H9 (cell line): Measurements from ENCODE around the gene POU2F3. TPM values are rescaled to one million over a fixed set of nuclear protein-coding genes. Genes with fewer than 3 reads are reported as not detected.

Experiments
- DNase-seq: peaks from one replicate; pipeline ENCODE4 v3.0.0-alpha.2; 2017
- H2AFZ ChIP-seq: one replicate; pipeline ENCODE4 v1.6.1; 2013; ENCODE audit warnings: mild to moderate bottlenecking, low read length, control low read depth, moderate library complexity
- H2AK5ac ChIP-seq: 2 replicates; pipeline ENCODE4 v1.6.1; 2013; ENCODE audit warnings: low read length, control low read depth, mixed read lengths; ENCODE audit not compliant: insufficient read length
- H2BK120ac ChIP-seq: one replicate; pipeline ENCODE4 v1.6.1; 2013; ENCODE audit warnings: low read depth, mild to moderate bottlenecking, low read length, control low read depth, inconsistent platforms; ENCODE audit not compliant: poor library complexity, severe bottlenecking
- H2BK12ac ChIP-seq: 2 replicates; pipeline ENCODE4 v1.6.1; 2013; ENCODE audit warnings: low read length, control low read depth, mixed read lengths, low read depth; ENCODE audit not compliant: insufficient read length
- H2BK15ac ChIP-seq: 2 replicates; pipeline ENCODE4 v1.6.1; 2013; ENCODE audit warnings: low read depth, low read length, control low read depth
- H2BK20ac ChIP-seq: one replicate; pipeline ENCODE4 v1.6.1; 2013; ENCODE audit warnings: low read depth, mild to moderate bottlenecking, low read length, control low read depth, inconsistent platforms; ENCODE audit not compliant: poor library complexity, severe bottlenecking
- H2BK5ac ChIP-seq: 2 replicates; pipeline ENCODE4 v1.6.1; 2013; ENCODE audit warnings: low read length, control low read depth, mixed read lengths; ENCODE audit not compliant: insufficient read length
- H3K14ac ChIP-seq: 2 replicates; pipeline ENCODE4 v1.6.1; 2013; ENCODE audit warnings: low read length, control low read depth; ENCODE audit not compliant: insufficient read depth
- H3K18ac ChIP-seq: 2 replicates; pipeline ENCODE4 v1.6.1; 2013; ENCODE audit warnings: low read depth, mild to moderate bottlenecking, mixed read lengths, low read length, control low read depth; ENCODE audit not compliant: insufficient read length
- H3K23ac ChIP-seq: 2 replicates; pipeline ENCODE4 v1.6.1; 2013; ENCODE audit warnings: low read length, control low read depth, mixed read lengths, low read depth; ENCODE audit not compliant: insufficient read length
- H3K23me2 ChIP-seq: 2 replicates; pipeline ENCODE4 v1.6.1; 2013; ENCODE audit warnings: low read depth, mild to moderate bottlenecking, mixed read lengths, low read length, control low read depth; ENCODE audit not compliant: insufficient read length, poor library complexity, severe bottlenecking
- H3K27ac ChIP-seq: 2 replicates; pipeline ENCODE4 v1.5.1; 2013; ENCODE audit warnings: low read length, control low read depth, mixed read lengths, low read depth; ENCODE audit not compliant: insufficient read length
- H3K27me3 ChIP-seq: 2 replicates; pipeline ENCODE4 v1.6.1; 2013; ENCODE audit warnings: low read length, control low read depth, inconsistent platforms; ENCODE audit not compliant: insufficient read depth
- H3K4ac ChIP-seq: 2 replicates; pipeline ENCODE4 v1.6.1; 2013; ENCODE audit warnings: low read depth, mild to moderate bottlenecking, control low read depth, inconsistent platforms, low read length, moderate library complexity
- H3K4me1 ChIP-seq: 2 replicates; pipeline ENCODE4 v1.6.1; 2013; ENCODE audit warnings: low read length, control low read depth, inconsistent platforms; ENCODE audit not compliant: insufficient read depth
- H3K4me2 ChIP-seq: 2 replicates; pipeline ENCODE4 v1.6.1; 2013; ENCODE audit warnings: low read length, control low read depth, mixed read lengths; ENCODE audit not compliant: insufficient read length, insufficient read depth
- H3K56ac ChIP-seq: 2 replicates; pipeline ENCODE4 v1.6.1; 2013; ENCODE audit warnings: low read depth, mild to moderate bottlenecking, mixed read lengths, low read length, control low read depth; ENCODE audit not compliant: insufficient read length
- H3K79me1 ChIP-seq: 2 replicates; pipeline ENCODE4 v1.6.1; 2013; ENCODE audit warnings: low read depth, mild to moderate bottlenecking, moderate library complexity, low read length, control low read depth, inconsistent platforms; ENCODE audit not compliant: insufficient read depth, poor library complexity, severe bottlenecking
- H3K79me2 ChIP-seq: 2 replicates; pipeline ENCODE4 v1.6.1; 2013; ENCODE audit warnings: low read length, control low read depth, inconsistent platforms; ENCODE audit not compliant: insufficient read depth
- H3K9ac ChIP-seq: 2 replicates; pipeline ENCODE4 v1.6.1; 2013; ENCODE audit warnings: low read length, control low read depth, mixed read lengths; ENCODE audit not compliant: insufficient read length; ENCODE audit errors: extremely low read depth
- H3K9me3 ChIP-seq: one replicate; pipeline ENCODE4 v1.6.1; 2013; ENCODE audit warnings: low read depth, low read length, inconsistent platforms; ENCODE audit not compliant: control insufficient read depth
- H3T11ph ChIP-seq: one replicate; pipeline ENCODE4 v1.6.1; 2013; ENCODE audit warnings: mild to moderate bottlenecking, low read length, control low read depth, inconsistent platforms
- H4K20me1 ChIP-seq: one replicate; pipeline ENCODE4 v1.6.1; 2013; ENCODE audit not compliant: control insufficient read depth, insufficient read length, insufficient read depth
- H4K5ac ChIP-seq: 2 replicates; pipeline ENCODE4 v1.6.1; 2013; ENCODE audit warnings: low read depth, mild to moderate bottlenecking, mixed read lengths, low read length, control low read depth; ENCODE audit not compliant: insufficient read length
- H4K8ac ChIP-seq: replicated peaks from 2 replicates; pipeline ENCODE4 v1.6.1; 2013; ENCODE audit warnings: low read length, control low read depth, mixed read lengths, low read depth; ENCODE audit not compliant: insufficient read length
- H4K91ac ChIP-seq: 2 replicates; pipeline ENCODE4 v1.6.1; 2013; ENCODE audit warnings: low read depth, mild to moderate bottlenecking, moderate library complexity, mixed read lengths, low read length, control low read depth; ENCODE audit not compliant: insufficient read length
- H3K27ac Mint-ChIP-seq, 3 experiments: 2 replicates in 2 of 3; 3 replicates in 1 of 3; pipeline ENCODE4 v1.8.0; 2020 to 2021; ENCODE audit warnings: mixed read lengths in 3 of 3, mild to moderate bottlenecking in 1 of 3, moderate library complexity in 1 of 3
- H3K27me3 Mint-ChIP-seq: 2 replicates; pipeline ENCODE4 v1.8.0; 2021; ENCODE audit warnings: low read depth, mild to moderate bottlenecking, moderate library complexity, mixed read lengths
- H3K36me3 Mint-ChIP-seq, 3 experiments: 2 replicates in 2 of 3; 3 replicates in 1 of 3; pipeline ENCODE4 v1.8.0; 2020 to 2021; ENCODE audit warnings: low read depth in 3 of 3, mixed read lengths in 3 of 3; ENCODE audit not compliant: insufficient read depth in 1 of 3
- H3K4me1 Mint-ChIP-seq, 2 experiments: 2 replicates each; pipeline ENCODE4 v1.8.0; 2020; ENCODE audit warnings: mixed read lengths in 2 of 2
- H3K4me3 Mint-ChIP-seq, 2 experiments: 2 replicates in 1 of 2; 3 replicates in 1 of 2; pipeline ENCODE4 v1.8.0; 2020 to 2021; ENCODE audit warnings: mild to moderate bottlenecking in 2 of 2, mixed read lengths in 2 of 2, moderate library complexity in 1 of 2
- H3K9me3 Mint-ChIP-seq, 2 experiments: 2 replicates in 1 of 2; 3 replicates in 1 of 2; pipeline ENCODE4 v1.8.0; 2020; ENCODE audit warnings: mild to moderate bottlenecking in 2 of 2, mixed read lengths in 2 of 2, moderate library complexity in 1 of 2
- WGBS: extraction: QIAGEN DNeasy Blood & Tissue Kit; methylation state at CpG from one replicate; pipeline ENCODE4 v1.1.7; 2013; ENCODE audit warnings: missing lambda C conversion rate, low lambda C conversion rate, mixed read lengths; ENCODE audit not compliant: insufficient read length; ENCODE audit errors: extremely low coverage; 5-methylcytosine and 5-hydroxymethylcytosine counted together
- total RNA-seq: library from RNA; stranded (reverse); gene quantifications from 2 replicates; pipeline ENCODE4 v1.2.1, GENCODE V29; 2021
- TF ChIP-seq, protein P1 (sequence below): fragments of 200-600 bp; sonication (generic); conservative IDR thresholded peaks from 3 replicates; pipeline ENCODE4 v1.8.0; 2021; ENCODE audit warnings: antibody characterized with exemption, mild to moderate bottlenecking

Gene POU2F3
- total RNA-seq, 1 experiment from 2014 or later = 1.1 TPM

DNA sequence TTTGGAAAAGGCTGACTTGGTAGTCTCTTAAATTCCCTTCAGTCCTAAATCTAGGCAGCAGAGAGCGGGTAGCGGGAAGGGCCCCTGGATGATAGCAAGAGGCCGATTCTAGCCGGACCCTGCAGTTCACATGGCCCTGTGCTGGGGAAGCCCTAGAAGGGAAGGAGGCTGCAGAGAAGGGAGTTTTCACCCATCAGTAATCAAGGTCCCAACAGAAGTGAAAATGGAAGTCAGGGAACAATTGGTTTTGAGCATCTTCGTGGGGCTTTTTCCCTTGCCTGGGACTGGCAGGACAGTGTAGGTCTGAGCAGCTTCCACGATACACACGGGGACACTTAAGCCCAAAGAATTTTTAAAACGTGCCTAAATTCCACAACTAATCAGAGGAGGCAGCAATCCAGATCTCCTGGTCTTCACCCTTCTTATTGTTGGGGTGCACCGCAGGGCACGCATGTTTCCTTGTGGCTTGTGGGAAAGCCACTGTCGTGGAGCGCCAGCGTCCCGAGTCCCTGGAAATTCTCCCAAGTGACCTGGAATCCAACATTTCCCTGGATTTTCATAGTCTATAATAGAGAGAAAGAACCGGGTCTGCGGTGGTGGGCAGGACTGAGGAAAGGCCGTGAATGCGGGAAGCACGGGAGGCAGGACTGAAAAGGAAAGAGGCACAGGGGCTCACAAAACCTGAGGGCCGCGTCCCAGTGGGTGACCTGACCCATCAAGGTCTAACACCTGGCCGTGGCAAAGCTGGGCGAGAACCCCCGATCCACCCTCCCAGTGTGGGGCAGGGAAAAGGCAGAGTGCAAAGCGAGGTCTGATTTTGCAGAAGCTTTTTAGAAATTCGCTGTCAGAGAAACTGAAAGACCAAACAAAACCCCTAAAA, 30.0 kb upstream of the POU2F3 start:
- no peak overlapping the region for H2BK20ac ChIP-seq
- H3K4ac ChIP-seq = no peak overlapping the region
- no peak overlapping the region for H3K23ac ChIP-seq
- H3K4me1 ChIP-seq = no peaks in the 10 kb centered on the region
- H2AFZ ChIP-seq = no peak overlapping the region
- TF ChIP-seq, protein P1, sequence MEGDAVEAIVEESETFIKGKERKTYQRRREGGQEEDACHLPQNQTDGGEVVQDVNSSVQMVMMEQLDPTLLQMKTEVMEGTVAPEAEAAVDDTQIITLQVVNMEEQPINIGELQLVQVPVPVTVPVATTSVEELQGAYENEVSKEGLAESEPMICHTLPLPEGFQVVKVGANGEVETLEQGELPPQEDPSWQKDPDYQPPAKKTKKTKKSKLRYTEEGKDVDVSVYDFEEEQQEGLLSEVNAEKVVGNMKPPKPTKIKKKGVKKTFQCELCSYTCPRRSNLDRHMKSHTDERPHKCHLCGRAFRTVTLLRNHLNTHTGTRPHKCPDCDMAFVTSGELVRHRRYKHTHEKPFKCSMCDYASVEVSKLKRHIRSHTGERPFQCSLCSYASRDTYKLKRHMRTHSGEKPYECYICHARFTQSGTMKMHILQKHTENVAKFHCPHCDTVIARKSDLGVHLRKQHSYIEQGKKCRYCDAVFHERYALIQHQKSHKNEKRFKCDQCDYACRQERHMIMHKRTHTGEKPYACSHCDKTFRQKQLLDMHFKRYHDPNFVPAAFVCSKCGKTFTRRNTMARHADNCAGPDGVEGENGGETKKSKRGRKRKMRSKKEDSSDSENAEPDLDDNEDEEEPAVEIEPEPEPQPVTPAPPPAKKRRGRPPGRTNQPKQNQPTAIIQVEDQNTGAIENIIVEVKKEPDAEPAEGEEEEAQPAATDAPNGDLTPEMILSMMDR = no peak
- no peak overlapping the region for H4K91ac ChIP-seq
- H3K9ac ChIP-seq = no peak overlapping the region
- WGBS = no CpG with 5 or more reads among the region's 26 CpGs
- peaks cover 83% of the 10 kb centered on the region for H3K27me3 ChIP-seq
- no peak overlapping the region for H3K56ac ChIP-seq
- no peak overlapping the region; a peak in 1 of 7 replicates for H3K27ac Mint-ChIP-seq
- H4K8ac ChIP-seq = no peak overlapping the region
- H2AK5ac ChIP-seq = no peak overlapping the region
- H4K20me1 ChIP-seq = no peaks in the 10 kb centered on the region
- peaks cover 96% of the 10 kb centered on the region for H3K27me3 Mint-ChIP-seq
- H3K79me1 ChIP-seq = no peaks in the 10 kb centered on the region
- peak overlapping the region; percentile 59 to 79 for H3K4me3 Mint-ChIP-seq
- no peak overlapping the region for H2BK120ac ChIP-seq
- no peaks in the 10 kb centered on the region for H3K36me3 Mint-ChIP-seq
- H4K5ac ChIP-seq = no peak overlapping the region
- no peak for DNase-seq
- H3K14ac ChIP-seq = no peak overlapping the region
- H3K4me1 Mint-ChIP-seq = peaks cover 30 to 35% of the 10 kb centered on the region in 2 experiments
- H3K9me3 Mint-ChIP-seq = no peaks in the 10 kb centered on the region
- H3K18ac ChIP-seq = no peak overlapping the region
- H3K79me2 ChIP-seq = no peaks in the 10 kb centered on the region
- no peak overlapping the region for H2BK5ac ChIP-seq
- no peak overlapping the region for H3K27ac ChIP-seq
- H3T11ph ChIP-seq = no peak overlapping the region
- H3K4me2 ChIP-seq = peak overlapping the region; percentile 84
- no peak overlapping the region for H2BK12ac ChIP-seq
- H2BK15ac ChIP-seq = no peak overlapping the region
- no peaks in the 10 kb centered on the region for H3K9me3 ChIP-seq
- H3K23me2 ChIP-seq = peaks cover 11% of the 10 kb centered on the region
